H9 (cell line): ENCODE measurements around the gene PCGF5. TPM values are rescaled to one million over a fixed set of nuclear protein-coding genes. Genes with fewer than 3 reads are reported as not detected.

Experiments used
- DNase-seq: peaks from one replicate; pipeline ENCODE4 v3.0.0-alpha.2; 2017
- H2AFZ ChIP-seq: one replicate; pipeline ENCODE4 v1.6.1; 2013; ENCODE audit warnings: mild to moderate bottlenecking, low read length, control low read depth, moderate library complexity
- H2AK5ac ChIP-seq: 2 replicates; pipeline ENCODE4 v1.6.1; 2013; ENCODE audit warnings: low read length, control low read depth, mixed read lengths; ENCODE audit not compliant: insufficient read length
- H2BK120ac ChIP-seq: one replicate; pipeline ENCODE4 v1.6.1; 2013; ENCODE audit warnings: low read depth, mild to moderate bottlenecking, low read length, control low read depth, inconsistent platforms; ENCODE audit not compliant: poor library complexity, severe bottlenecking
- H2BK12ac ChIP-seq: 2 replicates; pipeline ENCODE4 v1.6.1; 2013; ENCODE audit warnings: low read length, control low read depth, mixed read lengths, low read depth; ENCODE audit not compliant: insufficient read length
- H2BK15ac ChIP-seq: 2 replicates; pipeline ENCODE4 v1.6.1; 2013; ENCODE audit warnings: low read depth, low read length, control low read depth
- H2BK20ac ChIP-seq: one replicate; pipeline ENCODE4 v1.6.1; 2013; ENCODE audit warnings: low read depth, mild to moderate bottlenecking, low read length, control low read depth, inconsistent platforms; ENCODE audit not compliant: poor library complexity, severe bottlenecking
- H2BK5ac ChIP-seq: 2 replicates; pipeline ENCODE4 v1.6.1; 2013; ENCODE audit warnings: low read length, control low read depth, mixed read lengths; ENCODE audit not compliant: insufficient read length
- H3K14ac ChIP-seq: 2 replicates; pipeline ENCODE4 v1.6.1; 2013; ENCODE audit warnings: low read length, control low read depth; ENCODE audit not compliant: insufficient read depth
- H3K18ac ChIP-seq: 2 replicates; pipeline ENCODE4 v1.6.1; 2013; ENCODE audit warnings: low read depth, mild to moderate bottlenecking, mixed read lengths, low read length, control low read depth; ENCODE audit not compliant: insufficient read length
- H3K23ac ChIP-seq: 2 replicates; pipeline ENCODE4 v1.6.1; 2013; ENCODE audit warnings: low read length, control low read depth, mixed read lengths, low read depth; ENCODE audit not compliant: insufficient read length
- H3K23me2 ChIP-seq: 2 replicates; pipeline ENCODE4 v1.6.1; 2013; ENCODE audit warnings: low read depth, mild to moderate bottlenecking, mixed read lengths, low read length, control low read depth; ENCODE audit not compliant: insufficient read length, poor library complexity, severe bottlenecking
- H3K27ac ChIP-seq: 2 replicates; pipeline ENCODE4 v1.5.1; 2013; ENCODE audit warnings: low read length, control low read depth, mixed read lengths, low read depth; ENCODE audit not compliant: insufficient read length
- H3K27me3 ChIP-seq: 2 replicates; pipeline ENCODE4 v1.6.1; 2013; ENCODE audit warnings: low read length, control low read depth, inconsistent platforms; ENCODE audit not compliant: insufficient read depth
- H3K4ac ChIP-seq: 2 replicates; pipeline ENCODE4 v1.6.1; 2013; ENCODE audit warnings: low read depth, mild to moderate bottlenecking, control low read depth, inconsistent platforms, low read length, moderate library complexity
- H3K4me1 ChIP-seq: 2 replicates; pipeline ENCODE4 v1.6.1; 2013; ENCODE audit warnings: low read length, control low read depth, inconsistent platforms; ENCODE audit not compliant: insufficient read depth
- H3K4me2 ChIP-seq: 2 replicates; pipeline ENCODE4 v1.6.1; 2013; ENCODE audit warnings: low read length, control low read depth, mixed read lengths; ENCODE audit not compliant: insufficient read length, insufficient read depth
- H3K56ac ChIP-seq: 2 replicates; pipeline ENCODE4 v1.6.1; 2013; ENCODE audit warnings: low read depth, mild to moderate bottlenecking, mixed read lengths, low read length, control low read depth; ENCODE audit not compliant: insufficient read length
- H3K79me1 ChIP-seq: 2 replicates; pipeline ENCODE4 v1.6.1; 2013; ENCODE audit warnings: low read depth, mild to moderate bottlenecking, moderate library complexity, low read length, control low read depth, inconsistent platforms; ENCODE audit not compliant: insufficient read depth, poor library complexity, severe bottlenecking
- H3K79me2 ChIP-seq: 2 replicates; pipeline ENCODE4 v1.6.1; 2013; ENCODE audit warnings: low read length, control low read depth, inconsistent platforms; ENCODE audit not compliant: insufficient read depth
- H3K9ac ChIP-seq: 2 replicates; pipeline ENCODE4 v1.6.1; 2013; ENCODE audit warnings: low read length, control low read depth, mixed read lengths; ENCODE audit not compliant: insufficient read length; ENCODE audit errors: extremely low read depth
- H3K9me3 ChIP-seq: one replicate; pipeline ENCODE4 v1.6.1; 2013; ENCODE audit warnings: low read depth, low read length, inconsistent platforms; ENCODE audit not compliant: control insufficient read depth
- H3T11ph ChIP-seq: one replicate; pipeline ENCODE4 v1.6.1; 2013; ENCODE audit warnings: mild to moderate bottlenecking, low read length, control low read depth, inconsistent platforms
- H4K20me1 ChIP-seq: one replicate; pipeline ENCODE4 v1.6.1; 2013; ENCODE audit not compliant: control insufficient read depth, insufficient read length, insufficient read depth
- H4K5ac ChIP-seq: 2 replicates; pipeline ENCODE4 v1.6.1; 2013; ENCODE audit warnings: low read depth, mild to moderate bottlenecking, mixed read lengths, low read length, control low read depth; ENCODE audit not compliant: insufficient read length
- H4K8ac ChIP-seq: replicated peaks from 2 replicates; pipeline ENCODE4 v1.6.1; 2013; ENCODE audit warnings: low read length, control low read depth, mixed read lengths, low read depth; ENCODE audit not compliant: insufficient read length
- H4K91ac ChIP-seq: 2 replicates; pipeline ENCODE4 v1.6.1; 2013; ENCODE audit warnings: low read depth, mild to moderate bottlenecking, moderate library complexity, mixed read lengths, low read length, control low read depth; ENCODE audit not compliant: insufficient read length
- H3K27ac Mint-ChIP-seq, 3 experiments: 2 replicates in 2 of 3; 3 replicates in 1 of 3; pipeline ENCODE4 v1.8.0; 2020 to 2021; ENCODE audit warnings: mixed read lengths in 3 of 3, mild to moderate bottlenecking in 1 of 3, moderate library complexity in 1 of 3
- H3K27me3 Mint-ChIP-seq: 2 replicates; pipeline ENCODE4 v1.8.0; 2021; ENCODE audit warnings: low read depth, mild to moderate bottlenecking, moderate library complexity, mixed read lengths
- H3K36me3 Mint-ChIP-seq, 3 experiments: 2 replicates in 2 of 3; 3 replicates in 1 of 3; pipeline ENCODE4 v1.8.0; 2020 to 2021; ENCODE audit warnings: low read depth in 3 of 3, mixed read lengths in 3 of 3; ENCODE audit not compliant: insufficient read depth in 1 of 3
- H3K4me1 Mint-ChIP-seq, 2 experiments: 2 replicates each; pipeline ENCODE4 v1.8.0; 2020; ENCODE audit warnings: mixed read lengths in 2 of 2
- H3K4me3 Mint-ChIP-seq, 2 experiments: 2 replicates in 1 of 2; 3 replicates in 1 of 2; pipeline ENCODE4 v1.8.0; 2020 to 2021; ENCODE audit warnings: mild to moderate bottlenecking in 2 of 2, mixed read lengths in 2 of 2, moderate library complexity in 1 of 2
- H3K9me3 Mint-ChIP-seq, 2 experiments: 2 replicates in 1 of 2; 3 replicates in 1 of 2; pipeline ENCODE4 v1.8.0; 2020; ENCODE audit warnings: mild to moderate bottlenecking in 2 of 2, mixed read lengths in 2 of 2, moderate library complexity in 1 of 2
- WGBS: extraction: QIAGEN DNeasy Blood & Tissue Kit; methylation state at CpG from one replicate; pipeline ENCODE4 v1.1.7; 2013; ENCODE audit warnings: missing lambda C conversion rate, low lambda C conversion rate, mixed read lengths; ENCODE audit not compliant: insufficient read length; ENCODE audit errors: extremely low coverage; 5-methylcytosine and 5-hydroxymethylcytosine counted together
- total RNA-seq: library from RNA; stranded (reverse); gene quantifications from 2 replicates; pipeline ENCODE4 v1.2.1, GENCODE V29; 2021
- TF ChIP-seq, protein P1 (sequence below): fragments of 200-600 bp; sonication (generic); conservative IDR thresholded peaks from 3 replicates; pipeline ENCODE4 v1.8.0; 2021; ENCODE audit warnings: antibody characterized with exemption, mild to moderate bottlenecking

PCGF5 gene
- total RNA-seq, 1 experiment from 2014 or later = 6.9 TPM

DNA sequence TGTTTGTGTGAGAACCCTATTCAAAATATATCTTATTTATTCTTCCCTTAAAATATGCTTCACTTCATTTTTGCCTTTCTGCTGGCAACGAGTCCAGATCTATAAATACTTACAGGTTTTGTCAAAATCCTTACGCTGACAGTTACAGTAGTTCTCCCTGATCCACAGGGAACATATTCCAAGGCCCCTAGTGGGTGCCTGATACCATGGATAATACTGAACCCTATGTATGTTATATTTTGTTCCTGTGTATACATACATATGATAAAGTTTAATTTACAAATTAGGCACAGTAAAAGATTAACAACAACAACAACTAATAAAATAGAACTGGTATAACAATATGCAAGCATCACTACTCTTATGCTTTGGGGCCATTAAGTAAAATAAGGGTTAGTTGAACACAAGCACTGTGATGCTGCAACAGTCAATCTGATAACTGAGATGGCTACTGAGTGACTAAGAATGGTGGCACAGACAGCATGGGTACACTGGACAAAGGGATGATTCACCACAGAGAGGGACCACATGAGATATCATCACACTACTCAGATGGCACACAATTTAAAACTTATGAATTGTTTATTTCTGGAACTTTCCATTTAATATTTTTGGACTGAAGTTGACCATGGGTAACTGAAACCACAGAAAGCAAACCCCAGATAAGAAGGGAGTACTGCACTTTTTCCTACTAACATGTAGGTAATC, 29.4 kb upstream of the PCGF5 start:
- Histone ChIP-seq H3K27me3 (no peaks in the 10 kb centered on the region), H4K91ac (no peak overlapping the region), H3K56ac (no peak overlapping the region), H3K79me2 (no peaks in the 10 kb centered on the region), H3K27ac (no peak overlapping the region), H4K5ac (no peak overlapping the region), H3K14ac (no peak overlapping the region), H3T11ph (no peak overlapping the region), H3K79me1 (no peaks in the 10 kb centered on the region), H3K4me1 (no peaks in the 10 kb centered on the region), H3K18ac (no peak overlapping the region), H3K23ac (no peak overlapping the region), H2BK15ac (no peak overlapping the region), H2AFZ (no peak overlapping the region), H2BK20ac (no peak overlapping the region), H4K20me1 (no peaks in the 10 kb centered on the region), H4K8ac (no peak overlapping the region), H3K23me2 (no peaks in the 10 kb centered on the region), H3K4me2 (no peak overlapping the region), H3K9ac (no peak overlapping the region), H2BK12ac (no peak overlapping the region), H2BK120ac (no peak overlapping the region), H2AK5ac (no peak overlapping the region), H2BK5ac (no peak overlapping the region), H3K9me3 (no peaks in the 10 kb centered on the region), H3K4ac (no peak overlapping the region)
- no peak overlapping the region for H3K27ac Mint-ChIP-seq
- peaks cover 0 to 3% of the 10 kb centered on the region in 2 experiments; a peak in 1 of 4 replicates for H3K4me1 Mint-ChIP-seq
- no peak overlapping the region for H3K4me3 Mint-ChIP-seq
- peaks cover 1% of the 10 kb centered on the region; the same call in 1 of the 2 replicates for H3K27me3 Mint-ChIP-seq
- no peaks in the 10 kb centered on the region for H3K9me3 Mint-ChIP-seq
- no CpG with 5 or more reads among the region's 2 CpGs for WGBS
- no peak for DNase-seq
- H3K36me3 Mint-ChIP-seq = no peaks in the 10 kb centered on the region
- TF ChIP-seq, protein P1, sequence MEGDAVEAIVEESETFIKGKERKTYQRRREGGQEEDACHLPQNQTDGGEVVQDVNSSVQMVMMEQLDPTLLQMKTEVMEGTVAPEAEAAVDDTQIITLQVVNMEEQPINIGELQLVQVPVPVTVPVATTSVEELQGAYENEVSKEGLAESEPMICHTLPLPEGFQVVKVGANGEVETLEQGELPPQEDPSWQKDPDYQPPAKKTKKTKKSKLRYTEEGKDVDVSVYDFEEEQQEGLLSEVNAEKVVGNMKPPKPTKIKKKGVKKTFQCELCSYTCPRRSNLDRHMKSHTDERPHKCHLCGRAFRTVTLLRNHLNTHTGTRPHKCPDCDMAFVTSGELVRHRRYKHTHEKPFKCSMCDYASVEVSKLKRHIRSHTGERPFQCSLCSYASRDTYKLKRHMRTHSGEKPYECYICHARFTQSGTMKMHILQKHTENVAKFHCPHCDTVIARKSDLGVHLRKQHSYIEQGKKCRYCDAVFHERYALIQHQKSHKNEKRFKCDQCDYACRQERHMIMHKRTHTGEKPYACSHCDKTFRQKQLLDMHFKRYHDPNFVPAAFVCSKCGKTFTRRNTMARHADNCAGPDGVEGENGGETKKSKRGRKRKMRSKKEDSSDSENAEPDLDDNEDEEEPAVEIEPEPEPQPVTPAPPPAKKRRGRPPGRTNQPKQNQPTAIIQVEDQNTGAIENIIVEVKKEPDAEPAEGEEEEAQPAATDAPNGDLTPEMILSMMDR = no peak
